Thoracic aorta (tissue), 2 donors: ENCODE data around the gene ZNF628. TPM values are rescaled to one million over a fixed set of nuclear protein-coding genes. Genes with fewer than 3 reads are reported as not detected.

ENCODE experiments used
- ATAC-seq: fragments of 150-250 bp; one replicate; pipeline ENCODE4 v1.8.0; 2017; ENCODE audit warnings: low read depth; ENCODE audit not compliant: insufficient number of reproducible peaks, low FRiP score
- DNase-seq: peaks from one replicate; pipeline ENCODE4 v3.0.0-alpha.2; 2020; ENCODE audit warnings: low spot score
- H3K27ac ChIP-seq, 2 donors: fragments of 200-600 bp; sonication (generic); 1 replicate in 1 of 2; 2 replicates in 1 of 2; pipeline ENCODE4 v1.5.1; 2016; ENCODE audit warnings: mild to moderate bottlenecking in 2 of 2, moderate library complexity in 2 of 2
- H3K27me3 ChIP-seq: fragments of 200-600 bp; sonication (generic); replicated peaks from 2 replicates; pipeline ENCODE4 v1.6.0; 2016; ENCODE audit warnings: mild to moderate bottlenecking; ENCODE audit not compliant: insufficient read depth
- H3K36me3 ChIP-seq: fragments of 200-600 bp; sonication (generic); one replicate; pipeline ENCODE4 v1.5.1; 2016
- H3K4me1 ChIP-seq, 2 donors: fragments of 200-600 bp; sonication (generic); 1 replicate in 1 of 2; 2 replicates in 1 of 2; pipeline versions ENCODE4 v1.5.1 to v1.6.0; 2016; ENCODE audit warnings: low read depth in 2 of 2, mild to moderate bottlenecking in 1 of 2; ENCODE audit not compliant: control insufficient read depth in 1 of 2
- H3K4me3 ChIP-seq: fragments of 200-600 bp; sonication (generic); 2 replicates; pipeline ENCODE4 v1.5.1; 2016; ENCODE audit warnings: mild to moderate bottlenecking
- H3K9me3 ChIP-seq: fragments of 200-600 bp; sonication (generic); 2 replicates; pipeline ENCODE4 v1.5.1; 2016
- CTCF ChIP-seq: fragments of 200-600 bp; sonication (generic); IDR thresholded peaks from one replicate; pipeline ENCODE4 v1.5.1; 2019; ENCODE audit warnings: antibody characterized with exemption
- total RNA-seq, 2 donors: library from RNA; depleted of rRNA; stranded (reverse); fragments of >200 nt; gene quantifications; one replicate each; pipeline versions ENCODE4 v1.1.0 to v1.2.3, GENCODE V29; 2016

The ZNF628 gene
- total RNA-seq, 2 donors from 2014 or later = 3.5 to 7.2 TPM

DNA sequence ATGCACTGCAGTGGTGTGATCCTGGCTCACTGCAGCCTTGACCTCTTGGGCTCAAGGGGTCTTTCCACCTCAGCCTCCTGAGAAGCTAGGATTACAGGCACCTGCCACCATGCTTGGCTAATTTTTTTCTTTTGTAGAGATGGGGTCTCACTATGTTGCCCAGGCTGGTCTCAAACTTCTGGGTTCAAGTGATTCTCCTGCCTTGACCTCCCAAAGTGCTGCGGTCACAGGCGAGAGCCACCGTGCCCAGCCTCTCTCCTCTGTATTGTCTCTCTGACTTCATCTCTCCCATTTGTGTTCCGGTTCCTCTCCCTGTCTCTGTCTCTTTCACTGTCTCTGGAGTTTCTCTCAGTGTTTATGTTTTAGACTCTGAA lies 10.2 kb upstream of the ZNF628 start:
- no peaks in the 10 kb centered on the region for H3K9me3 ChIP-seq
- no peak overlapping the region for H3K27ac ChIP-seq
- peaks cover 0 to 17% of the 10 kb centered on the region in 2 donors for H3K4me1 ChIP-seq
- ATAC-seq = no peak
- no peak for DNase-seq
- no peaks in the 10 kb centered on the region for H3K36me3 ChIP-seq
- TF ChIP-seq CTCF = no peak
- no peaks in the 10 kb centered on the region for H3K27me3 ChIP-seq
- H3K4me3 ChIP-seq = no peak overlapping the region

DNA sequence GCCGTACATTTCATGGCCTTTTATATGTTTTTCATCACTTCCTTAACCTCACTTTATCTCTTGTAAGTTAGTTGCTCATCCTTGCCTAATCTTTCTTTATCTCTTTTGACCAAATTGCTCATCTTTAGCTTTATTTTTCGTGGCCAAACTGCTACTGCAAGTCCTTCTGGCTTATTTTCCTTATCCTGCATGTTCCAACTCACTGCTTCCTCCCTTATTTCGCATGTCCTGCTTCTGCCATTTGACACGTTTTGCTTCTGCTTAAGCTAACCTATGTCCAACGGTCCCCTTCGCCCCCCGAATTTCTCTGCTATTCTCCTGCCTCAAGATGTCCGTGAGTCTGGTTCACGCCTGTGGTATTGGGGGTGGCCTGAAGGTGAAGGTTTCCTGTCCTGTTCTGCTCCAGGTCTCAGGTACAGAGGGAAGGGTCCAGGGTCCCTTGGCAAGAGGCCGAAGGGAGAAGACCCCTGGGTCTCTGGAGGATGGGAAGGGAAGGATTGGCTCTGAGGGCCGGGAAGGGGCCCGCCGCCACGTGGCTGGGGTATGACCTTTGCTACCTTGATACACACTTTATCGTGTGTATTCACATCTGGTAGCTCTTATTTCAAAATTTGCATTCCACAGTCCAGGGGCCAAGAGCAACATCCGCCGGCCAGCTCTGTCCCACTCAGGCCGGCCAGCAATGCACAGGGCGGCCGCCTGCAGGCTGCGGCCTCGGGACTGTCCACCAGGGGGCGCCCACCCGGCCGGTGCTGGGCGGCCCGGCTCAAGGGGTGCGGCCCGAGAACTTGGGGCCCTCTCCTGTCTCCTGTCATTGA lies 9.0 kb upstream of the ZNF628 start:
- Histone ChIP-seq H3K27me3 (no peaks in the 10 kb centered on the region), H3K4me3 (no peak overlapping the region), H3K36me3 (no peaks in the 10 kb centered on the region), H3K27ac (no peak overlapping the region), H3K4me1 (peaks cover 0 to 12% of the 10 kb centered on the region in 2 donors), H3K9me3 (no peaks in the 10 kb centered on the region)
- no peak for DNase-seq
- peak; percentile 99 for TF ChIP-seq CTCF
- ATAC-seq = peak; percentile 67

DNA sequence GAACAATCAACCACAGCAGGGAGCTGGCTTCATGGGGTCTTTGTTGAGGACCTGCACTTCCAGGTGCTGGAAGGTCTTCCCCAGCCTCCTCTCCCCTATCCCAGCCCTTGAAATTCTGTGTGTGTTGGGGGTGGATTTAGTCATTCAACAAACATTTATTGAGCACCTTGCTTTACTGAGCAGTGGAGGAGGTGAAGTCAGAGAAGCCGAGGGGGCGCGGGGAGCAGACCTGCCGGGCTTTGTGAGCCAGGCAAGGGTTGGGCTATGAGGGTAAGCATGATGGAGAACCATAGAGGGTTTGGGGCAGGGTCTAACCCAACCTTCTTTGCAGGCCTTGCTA lies 8.4 kb upstream of the ZNF628 start:
- ATAC-seq (no peak), DNase-seq (no peak)
- peak; percentile 5 for TF ChIP-seq CTCF
- no peak overlapping the region for H3K27ac ChIP-seq
- no peaks in the 10 kb centered on the region for H3K36me3 ChIP-seq
- H3K4me1 ChIP-seq = peaks cover 0 to 11% of the 10 kb centered on the region in 2 donors
- no peak overlapping the region for H3K4me3 ChIP-seq
- no peaks in the 10 kb centered on the region for H3K9me3 ChIP-seq
- H3K27me3 ChIP-seq = no peaks in the 10 kb centered on the region

- no peak for TF ChIP-seq CTCF
- no peaks in the 10 kb centered on the region for H3K36me3 ChIP-seq
- no peak overlapping the region for H3K27ac ChIP-seq
- peaks cover 4 to 19% of the 10 kb centered on the region in 2 donors for H3K4me1 ChIP-seq
- DNase-seq (no peak), ATAC-seq (no peak)
- no peaks in the 10 kb centered on the region for H3K9me3 ChIP-seq
- H3K27me3 ChIP-seq = no peaks in the 10 kb centered on the region
- no peak overlapping the region for H3K4me3 ChIP-seq
Observed at GRCh38 chr19:55471266-55471665, 5.2 kb upstream of the ZNF628 start.

GRCh38 chr19:55472463-55472862 lies 4.0 kb upstream of the ZNF628 start:
- H3K4me1 ChIP-seq = peaks cover 6 to 17% of the 10 kb centered on the region in 2 donors
- ATAC-seq = no peak

More at GRCh38 chr19:55472463-55472862, 4.0 kb upstream of the ZNF628 start:
- no peaks in the 10 kb centered on the region for H3K36me3 ChIP-seq
- no peaks in the 10 kb centered on the region for H3K9me3 ChIP-seq
- no peak overlapping the region for H3K27ac ChIP-seq
- H3K4me3 ChIP-seq = no peak overlapping the region
- H3K27me3 ChIP-seq = no peaks in the 10 kb centered on the region
- TF ChIP-seq CTCF = no peak
- no peak for DNase-seq
